Neuronal stem cell (in vitro differentiated cells): ENCODE measurements around the gene SCEL. TPM values are rescaled to one million over a fixed set of nuclear protein-coding genes. Genes with fewer than 3 reads are reported as not detected.

Experiments used
- DNase-seq: peaks from one replicate; pipeline ENCODE4 v3.0.0-alpha.2; 2013; ENCODE audit warnings: low spot score
- H2AFZ ChIP-seq: one replicate; pipeline ENCODE4 v1.6.1; 2013; ENCODE audit warnings: mild to moderate bottlenecking, low read length, inconsistent platforms
- H2AK5ac ChIP-seq: 2 replicates; pipeline ENCODE4 v1.6.1; 2013; ENCODE audit warnings: low read depth, mild to moderate bottlenecking, inconsistent platforms, low read length, moderate library complexity, mixed read lengths
- H2BK120ac ChIP-seq: 2 replicates; pipeline ENCODE4 v1.6.1; 2013; ENCODE audit warnings: low read depth, mild to moderate bottlenecking, inconsistent platforms, low read length, moderate library complexity, mixed read lengths
- H2BK12ac ChIP-seq: one replicate; pipeline ENCODE4 v1.6.1; 2013; ENCODE audit warnings: low read length, inconsistent platforms
- H2BK15ac ChIP-seq: 2 replicates; pipeline ENCODE4 v1.6.1; 2013; ENCODE audit warnings: mild to moderate bottlenecking, low read length, inconsistent platforms, mixed read lengths
- H2BK5ac ChIP-seq: one replicate; pipeline ENCODE4 v1.6.1; 2013; ENCODE audit warnings: inconsistent platforms, mild to moderate bottlenecking, low read length, moderate library complexity
- H3K14ac ChIP-seq: one replicate; pipeline ENCODE4 v1.6.1; 2013; ENCODE audit warnings: low read length, inconsistent platforms
- H3K18ac ChIP-seq: 2 replicates; pipeline ENCODE4 v1.6.1; 2013; ENCODE audit warnings: low read length, inconsistent platforms
- H3K23ac ChIP-seq: 2 replicates; pipeline ENCODE4 v1.6.1; 2013; ENCODE audit warnings: low read depth, mild to moderate bottlenecking, mixed read lengths, low read length, inconsistent platforms; ENCODE audit not compliant: poor library complexity
- H3K27ac ChIP-seq: replicated peaks from 3 replicates; pipeline ENCODE4 v1.5.1; 2013; ENCODE audit warnings: low read length, inconsistent platforms
- H3K27me3 ChIP-seq, 3 experiments: 2 replicates each; pipeline ENCODE4 v1.6.1; 2013; ENCODE audit warnings: low read length in 3 of 3, mild to moderate bottlenecking in 2 of 3, inconsistent platforms in 1 of 3, low read depth in 1 of 3, mixed read lengths in 1 of 3, moderate library complexity in 1 of 3; ENCODE audit not compliant: control insufficient read depth in 3 of 3, insufficient read depth in 3 of 3
- H3K36me3 ChIP-seq, 2 donors: replicated peaks in 1 of 2; 2 replicates each; pipeline ENCODE4 v1.6.1; 2013; ENCODE audit warnings: low read length in 2 of 2; ENCODE audit not compliant: control insufficient read depth in 2 of 2, insufficient read depth in 2 of 2
- H3K4ac ChIP-seq: 2 replicates; pipeline ENCODE4 v1.6.1; 2013; ENCODE audit warnings: inconsistent platforms, mild to moderate bottlenecking, low read length, moderate library complexity
- H3K4me1 ChIP-seq, 2 donors: 1 replicate in 1 of 2; 2 replicates in 1 of 2; pipeline ENCODE4 v1.6.1; 2013; ENCODE audit warnings: low read length in 2 of 2, low read depth in 1 of 2; ENCODE audit not compliant: control insufficient read depth in 2 of 2, insufficient read depth in 1 of 2
- H3K4me2 ChIP-seq: one replicate; pipeline ENCODE4 v1.6.1; 2013; ENCODE audit warnings: mild to moderate bottlenecking, low read length, inconsistent platforms; ENCODE audit not compliant: insufficient read depth, poor library complexity, severe bottlenecking
- H3K4me3 ChIP-seq, 2 donors: 2 replicates each; pipeline ENCODE4 v1.5.1; 2013; ENCODE audit warnings: low read length in 2 of 2, mild to moderate bottlenecking in 2 of 2, inconsistent platforms in 1 of 2, moderate library complexity in 1 of 2
- H3K79me1 ChIP-seq: one replicate; pipeline ENCODE4 v1.6.1; 2013; ENCODE audit warnings: low read depth, mild to moderate bottlenecking, inconsistent platforms, low read length, moderate library complexity
- H3K9ac ChIP-seq: one replicate; pipeline ENCODE4 v1.6.1; 2013; ENCODE audit warnings: mild to moderate bottlenecking, low read depth, low read length, inconsistent platforms; ENCODE audit not compliant: poor library complexity
- H3K9me3 ChIP-seq, 2 donors: replicated peaks in 1 of 2; 2 replicates each; pipeline versions ENCODE3 to v1.6.1; 2013; ENCODE audit warnings: low read length in 2 of 2, mild to moderate bottlenecking in 2 of 2, inconsistent platforms in 1 of 2, low read depth in 1 of 2, mixed read lengths in 1 of 2, moderate library complexity in 1 of 2; ENCODE audit not compliant: control insufficient read depth in 2 of 2, insufficient read depth in 1 of 2
- H4K8ac ChIP-seq: one replicate; pipeline ENCODE4 v1.6.1; 2013; ENCODE audit warnings: low read depth, mild to moderate bottlenecking, inconsistent platforms, low read length, moderate library complexity
- H4K91ac ChIP-seq: one replicate; pipeline ENCODE4 v1.6.1; 2013; ENCODE audit warnings: low read length, low read depth, mild to moderate bottlenecking, inconsistent platforms; ENCODE audit not compliant: poor library complexity
- WGBS, 2 donors: extraction: QIAGEN DNeasy Blood & Tissue Kit; methylation state at CpG; one replicate each; pipeline ENCODE4 v1.1.7; 2013; ENCODE audit warnings: missing lambda C conversion rate in 2 of 2, mixed read lengths in 1 of 2; ENCODE audit not compliant: insufficient read length in 2 of 2, insufficient replicate concordance in 1 of 2; ENCODE audit errors: extremely low coverage in 2 of 2; 5-methylcytosine and 5-hydroxymethylcytosine counted together
- polyA plus RNA-seq, 2 experiments: library from polyadenylated mRNA; stranded (reverse); fragments of 200-250 nt; gene quantifications; one replicate each; pipeline ENCODE4 v1.2.3, GENCODE V29; 2013

Gene SCEL
- polyA plus RNA-seq (2013, experiment 1 of 2): not detected
- polyA plus RNA-seq (2013, experiment 2 of 2): not detected

GRCh38 chr13:77535448-77535847 lies at the start of gene SCEL:
Gene SCEL, plus strand, starts transcription at chr13:77535706. Its CDS starts 20,170 bp downstream, at chr13:77555876.
- no CpG with 5 or more reads among the region's 1 CpG for WGBS, 2 donors
- DNase-seq: no peak
- Histone ChIP-seq H4K91ac (no peak within 1 kb of the TSS), H3K4me1 (peaks cover 0 to 1% of the 10 kb centered on the region in 2 donors), H3K79me1 (no peaks in the 10 kb centered on the region), H3K4me3 (no peak within 1 kb of the TSS), H2BK5ac (no peak within 1 kb of the TSS), H2BK15ac (no peak within 1 kb of the TSS), H3K4ac (no peak within 1 kb of the TSS), H3K4me2 (no peak within 1 kb of the TSS), H3K9me3 (no peaks in the 10 kb centered on the region), H3K27ac (no peak within 1 kb of the TSS), H3K23ac (no peak within 1 kb of the TSS), H3K14ac (no peak within 1 kb of the TSS), H3K9ac (no peak within 1 kb of the TSS), H2AK5ac (no peak within 1 kb of the TSS), H2BK12ac (no peak within 1 kb of the TSS), H2AFZ (no peak within 1 kb of the TSS), H3K18ac (no peak within 1 kb of the TSS), H2BK120ac (no peak within 1 kb of the TSS), H3K36me3 (no peaks in the 10 kb centered on the region), H3K27me3 (no peaks in the 10 kb centered on the region), H4K8ac (no peak within 1 kb of the TSS)

DNA sequence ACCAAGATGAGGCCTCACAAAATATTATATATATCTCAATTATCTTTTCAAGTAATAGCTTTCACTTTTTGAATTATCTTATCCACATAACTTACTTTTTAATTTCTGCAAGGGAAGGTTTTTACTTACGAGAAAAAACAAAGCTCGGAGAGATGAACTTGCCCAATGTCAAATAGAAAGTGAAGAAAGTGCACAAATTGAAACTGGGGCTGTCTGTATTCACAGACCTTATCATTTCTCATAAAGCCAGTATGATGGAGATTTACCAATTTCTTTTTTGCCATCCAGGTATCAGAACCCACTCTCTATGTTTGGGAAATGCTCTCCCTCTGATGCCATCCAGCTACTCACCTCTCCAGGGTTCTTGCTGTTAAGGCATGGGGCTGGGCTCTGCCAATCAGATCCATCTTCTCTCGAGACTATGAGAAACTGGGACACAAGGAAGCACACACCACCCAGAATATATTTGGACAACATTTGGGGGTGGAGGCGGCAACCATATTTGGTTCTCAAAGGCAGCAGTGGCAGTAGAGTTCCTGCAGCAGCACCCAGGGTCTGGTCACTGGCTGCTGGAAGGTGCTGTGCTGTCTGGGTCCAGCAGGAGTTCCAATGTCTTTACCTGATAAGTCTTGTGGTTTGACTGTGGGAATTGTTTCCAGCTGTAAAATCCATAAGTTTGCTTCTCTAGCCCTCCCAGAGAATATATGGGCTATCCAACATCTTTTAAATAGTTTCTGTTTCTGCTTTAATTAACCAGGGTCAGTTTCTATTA lies 45.8 kb upstream of the SCEL start:
- DNase-seq: no peak
- no peaks in the 10 kb centered on the region for H3K36me3 ChIP-seq
- no peak overlapping the region for H2BK5ac ChIP-seq
- H3K23ac ChIP-seq: no peak overlapping the region
- H3K4me1 ChIP-seq: peaks cover 0 to 1% of the 10 kb centered on the region in 2 donors
- no peaks in the 10 kb centered on the region for H3K79me1 ChIP-seq
- H4K91ac ChIP-seq: no peak overlapping the region
- no CpG with 5 or more reads among the region's 4 CpGs for WGBS, 2 donors
- H3K4me2 ChIP-seq: no peak overlapping the region
- no peak overlapping the region for H3K18ac ChIP-seq
- H2BK120ac ChIP-seq: no peak overlapping the region
- no peaks in the 10 kb centered on the region for H3K27me3 ChIP-seq
- H2AFZ ChIP-seq: no peak overlapping the region
- no peak overlapping the region for H4K8ac ChIP-seq
- H3K27ac ChIP-seq: no peak overlapping the region
- H2BK15ac ChIP-seq: no peak overlapping the region
- no peaks in the 10 kb centered on the region for H3K9me3 ChIP-seq
- no peak overlapping the region for H2BK12ac ChIP-seq
- no peak overlapping the region for H3K14ac ChIP-seq
- H3K9ac ChIP-seq: no peak overlapping the region
- no peak overlapping the region for H3K4me3 ChIP-seq
- no peak overlapping the region for H3K4ac ChIP-seq
- H2AK5ac ChIP-seq: no peak overlapping the region

DNA sequence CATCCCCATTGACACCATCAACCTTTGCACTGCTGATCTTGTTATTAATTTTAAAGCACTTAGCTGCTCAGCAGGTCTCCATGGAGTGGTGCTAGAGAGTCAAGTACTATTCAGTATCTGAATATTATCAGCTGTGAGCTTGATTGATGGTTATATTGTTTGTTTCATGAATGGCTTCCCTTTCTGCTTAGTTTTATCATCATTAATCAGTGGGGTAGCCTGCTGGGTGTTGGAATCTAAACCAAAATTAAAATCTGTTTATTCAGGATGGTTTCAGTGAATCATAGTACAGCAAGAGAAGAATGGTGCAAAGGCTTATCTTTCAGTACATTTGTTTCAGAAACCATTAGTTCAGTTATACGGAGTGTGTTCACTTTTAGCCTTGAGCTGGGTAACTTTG lies 42.5 kb upstream of the SCEL start:
- Histone ChIP-seq H3K4me3 (no peak overlapping the region), H2BK15ac (no peak overlapping the region), H2AK5ac (no peak overlapping the region), H3K36me3 (no peaks in the 10 kb centered on the region), H3K23ac (no peak overlapping the region), H4K8ac (no peak overlapping the region), H3K4me2 (no peak overlapping the region), H3K18ac (no peak overlapping the region), H3K14ac (no peak overlapping the region), H3K4me1 (peaks cover 0 to 1% of the 10 kb centered on the region in 2 donors), H2AFZ (no peak overlapping the region), H2BK12ac (no peak overlapping the region), H3K9ac (no peak overlapping the region), H3K79me1 (no peaks in the 10 kb centered on the region), H4K91ac (no peak overlapping the region), H3K27ac (no peak overlapping the region), H3K9me3 (no peaks in the 10 kb centered on the region), H3K4ac (no peak overlapping the region), H2BK120ac (no peak overlapping the region), H3K27me3 (no peaks in the 10 kb centered on the region), H2BK5ac (no peak overlapping the region)
- no peak for DNase-seq
- WGBS, 2 donors: no CpG with 5 or more reads among the region's 1 CpG

- H3K4ac ChIP-seq: no peak overlapping the region
- no peak overlapping the region for H3K4me2 ChIP-seq
- H2BK15ac ChIP-seq: no peak overlapping the region
- no peak overlapping the region for H2AFZ ChIP-seq
- H2BK120ac ChIP-seq: no peak overlapping the region
- H3K9me3 ChIP-seq: no peaks in the 10 kb centered on the region
- no peak overlapping the region for H3K14ac ChIP-seq
- no peak overlapping the region for H2BK5ac ChIP-seq
- no peak overlapping the region for H3K27ac ChIP-seq
- no peak overlapping the region for H3K9ac ChIP-seq
- no peaks in the 10 kb centered on the region for H3K27me3 ChIP-seq
- no peak overlapping the region for H3K18ac ChIP-seq
- no CpG with 5 or more reads among the region's 3 CpGs for WGBS, 2 donors
- H3K79me1 ChIP-seq: no peaks in the 10 kb centered on the region
- H3K36me3 ChIP-seq: no peaks in the 10 kb centered on the region
- H4K91ac ChIP-seq: no peak overlapping the region
- H2BK12ac ChIP-seq: no peak overlapping the region
- no peak overlapping the region for H3K4me3 ChIP-seq
- no peak overlapping the region for H3K23ac ChIP-seq
- DNase-seq: no peak
- no peak overlapping the region for H2AK5ac ChIP-seq
- no peak overlapping the region for H4K8ac ChIP-seq
- peaks cover 0 to 1% of the 10 kb centered on the region in 2 donors for H3K4me1 ChIP-seq
These were observed 41.3 kb upstream of the SCEL start for GRCh38 chr13:77494226-77494625.
